Inflammatory macrophage (primary cell): ENCODE data around the gene TOMM34.

Experiments used
- DNase-seq, 2 donors: peaks; one replicate each; pipeline ENCODE4 v3.0.0-alpha.2; 2020 to 2022

The TOMM34 gene

DNA sequence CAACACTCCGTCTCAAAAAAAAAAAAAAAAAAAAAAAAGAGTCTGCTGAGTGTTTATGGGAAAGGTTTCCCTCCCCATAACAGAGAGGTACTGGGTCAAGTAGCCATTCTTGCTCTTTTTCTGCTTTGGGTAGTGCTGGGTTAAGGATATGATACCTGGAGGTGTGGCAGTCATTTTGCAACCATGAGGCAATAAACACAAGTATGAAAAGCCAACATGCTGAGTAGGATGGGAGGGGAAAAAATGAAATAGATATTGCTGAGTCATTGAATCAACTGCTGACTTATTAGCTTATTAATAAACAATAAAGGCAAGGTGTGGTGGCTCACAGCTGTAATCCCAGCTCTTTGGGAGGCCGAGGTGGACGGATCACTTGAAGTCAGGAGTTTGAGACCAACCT, 2.3 kb upstream of the TOMM34 start:
- DNase-seq, result no peak

DNA sequence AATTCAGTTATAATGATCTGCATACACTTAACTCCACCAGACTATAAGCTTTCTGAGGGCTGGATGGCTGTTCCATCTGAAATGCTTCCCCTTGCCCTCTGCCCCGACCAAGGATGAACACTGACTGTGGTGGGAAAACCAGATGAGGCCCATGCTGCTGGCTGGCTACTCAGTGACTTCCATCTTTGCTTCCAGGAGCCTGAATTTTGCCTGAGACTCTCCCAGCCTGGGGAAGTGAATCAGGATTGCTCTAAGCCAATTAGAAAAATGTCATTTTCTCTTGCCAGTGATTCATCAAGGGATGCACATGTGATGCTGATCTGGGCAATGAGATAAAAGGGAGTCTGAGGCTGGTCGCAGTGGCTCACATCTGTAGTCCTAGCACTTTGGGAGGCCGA, 1.7 kb upstream of the TOMM34 start:
- no peak for DNase-seq

DNA sequence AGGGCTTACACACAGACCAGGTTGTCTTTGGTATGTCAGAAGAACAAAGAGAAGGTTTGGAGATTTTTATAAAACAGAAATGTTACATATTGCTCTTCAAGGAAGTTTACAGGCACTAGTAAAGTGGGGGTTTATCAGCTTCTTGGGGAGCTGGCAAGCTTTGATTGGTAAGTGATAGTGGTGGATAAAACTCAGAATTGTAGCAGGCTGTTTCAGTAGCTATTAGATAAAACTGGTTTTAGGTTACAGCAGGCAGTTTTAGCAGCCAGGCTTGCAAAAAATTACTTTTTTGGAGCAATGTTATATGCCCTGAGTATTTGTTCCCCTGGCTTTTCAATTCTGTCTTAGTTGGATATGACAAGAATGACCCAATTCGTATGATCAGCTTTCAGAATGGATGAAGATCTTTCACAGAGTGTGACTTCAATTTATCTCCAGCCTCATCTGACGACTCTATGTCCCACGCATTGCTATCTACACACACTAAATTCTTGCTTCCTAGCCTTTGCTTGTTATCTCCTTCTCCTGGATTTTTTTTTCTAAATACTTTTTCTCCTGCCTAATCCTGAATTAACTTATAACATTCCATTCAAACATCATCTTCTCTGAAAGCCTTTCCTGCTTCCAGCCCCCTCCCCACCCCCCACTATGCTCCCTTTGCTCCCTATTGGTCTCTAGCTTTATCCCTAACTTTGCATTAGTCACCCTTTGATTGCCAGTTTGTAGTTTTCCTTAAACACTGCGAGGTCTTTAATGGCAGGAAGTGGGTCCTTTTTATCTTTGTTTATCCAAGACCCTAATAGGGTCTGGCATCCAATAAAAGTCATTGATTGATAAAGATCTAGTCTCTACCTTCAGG, 1.0 kb upstream of the TOMM34 start:
- no peak for DNase-seq

DNA sequence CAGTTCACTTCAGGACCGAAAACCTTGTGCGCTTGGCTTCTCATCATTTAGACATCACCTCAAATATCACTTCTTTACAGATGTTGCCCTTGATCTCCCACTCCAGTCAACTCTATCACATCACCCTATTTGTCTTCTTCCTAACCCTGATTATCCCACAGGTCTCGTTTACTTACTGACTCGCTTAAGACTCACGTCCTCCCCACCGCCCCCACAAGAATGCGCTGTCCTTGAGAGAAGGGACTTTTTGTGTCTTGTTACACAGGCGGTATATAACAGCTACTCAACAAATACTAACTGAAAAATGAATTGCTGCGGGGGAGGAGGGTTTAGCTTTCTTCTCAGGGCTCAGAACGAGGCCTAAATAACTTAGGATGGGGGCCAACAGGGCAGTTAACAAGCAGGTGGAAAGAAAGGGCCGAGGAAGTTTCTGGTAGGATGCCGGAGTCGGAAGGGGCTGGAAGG, 527 bp downstream of the TOMM34 start:
- DNase-seq, result peak; percentile 32 to 58

DNA sequence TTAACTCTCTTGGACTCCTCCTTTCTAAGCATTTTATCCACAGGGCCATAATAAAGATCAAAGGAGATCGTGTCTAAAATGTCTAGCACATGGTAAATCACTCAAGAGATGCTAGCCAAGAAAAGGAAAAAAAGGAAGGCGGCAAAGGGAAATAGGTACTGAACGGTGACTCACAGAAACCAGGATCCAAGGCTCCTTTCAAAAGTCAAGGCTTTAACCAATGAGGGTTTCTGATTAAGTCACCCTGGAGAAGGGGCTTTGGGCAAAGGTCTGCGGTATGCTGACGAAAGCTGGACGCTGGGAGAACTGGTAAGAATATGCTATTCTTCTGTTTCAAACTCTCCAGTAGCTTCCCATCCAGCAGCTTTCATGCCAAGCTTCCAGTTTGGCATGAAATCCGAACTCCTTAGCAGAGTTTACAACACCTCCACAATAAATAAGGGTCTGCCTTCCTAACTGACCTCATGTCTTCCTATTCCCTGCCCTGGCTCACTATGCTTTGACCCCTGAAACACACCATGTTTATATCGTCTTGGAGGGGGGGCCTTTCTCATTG, 1.0 kb downstream of the TOMM34 start:
- no peak for DNase-seq

DNA sequence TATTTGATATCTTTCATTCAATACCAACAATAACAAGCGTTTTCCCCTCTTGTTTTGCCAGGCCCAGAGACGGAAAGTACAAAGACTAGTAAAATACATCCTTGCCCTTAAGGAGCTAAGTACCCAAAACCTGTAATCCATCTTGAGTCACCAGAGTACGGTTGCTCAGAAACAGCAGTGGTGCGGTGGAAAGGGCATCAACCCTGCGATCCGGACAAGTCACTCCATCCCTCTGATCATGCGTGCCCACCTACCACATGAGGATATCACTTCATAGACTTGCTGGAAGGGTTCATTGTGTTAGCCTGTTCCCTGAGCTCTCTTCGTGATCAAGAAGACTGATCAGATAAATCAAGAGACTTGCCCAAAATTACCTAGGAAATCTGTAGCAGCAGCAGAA, 1.9 kb downstream of the TOMM34 start:
- DNase-seq, result no peak

DNA sequence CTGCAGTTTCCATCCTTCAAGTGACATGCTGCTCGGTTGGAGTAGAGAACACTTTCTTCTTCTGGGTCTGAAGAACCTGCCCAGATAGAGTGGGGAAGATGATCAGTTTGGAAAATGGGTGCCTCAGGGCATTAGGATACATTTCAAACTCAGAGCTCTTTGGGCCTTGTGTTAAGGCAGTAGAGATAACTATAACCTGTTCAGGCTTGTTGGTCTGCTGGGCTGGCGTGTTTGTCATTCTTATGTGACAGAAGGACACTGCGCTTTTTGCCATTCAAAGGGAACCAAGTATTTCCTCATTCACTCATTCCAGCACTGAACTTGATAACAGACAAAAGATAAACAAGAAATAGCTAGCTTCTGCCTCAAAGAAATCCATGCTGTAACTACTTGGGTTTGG, 3.8 kb downstream of the TOMM34 start:
- no peak for DNase-seq

DNA sequence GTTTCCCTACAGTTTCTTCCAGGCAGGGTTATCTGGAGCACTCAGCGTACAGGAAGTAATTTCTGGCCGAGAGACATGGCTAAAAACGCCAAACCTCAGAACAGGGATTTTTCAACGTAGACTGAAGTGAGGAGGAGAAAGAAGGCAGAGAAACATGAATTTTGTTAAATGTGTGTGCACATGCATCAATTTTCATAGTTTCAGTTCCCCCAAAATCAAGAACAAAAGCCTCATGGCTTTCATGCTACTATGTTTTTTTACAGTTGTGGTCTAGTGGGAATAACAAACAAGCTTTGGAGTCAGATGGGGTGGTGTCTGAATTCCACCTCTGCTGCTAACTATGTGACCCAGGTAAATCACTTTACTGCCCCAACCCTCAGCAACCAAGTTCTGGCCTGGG, 4.9 kb downstream of the TOMM34 start:
- no peak for DNase-seq

DNA sequence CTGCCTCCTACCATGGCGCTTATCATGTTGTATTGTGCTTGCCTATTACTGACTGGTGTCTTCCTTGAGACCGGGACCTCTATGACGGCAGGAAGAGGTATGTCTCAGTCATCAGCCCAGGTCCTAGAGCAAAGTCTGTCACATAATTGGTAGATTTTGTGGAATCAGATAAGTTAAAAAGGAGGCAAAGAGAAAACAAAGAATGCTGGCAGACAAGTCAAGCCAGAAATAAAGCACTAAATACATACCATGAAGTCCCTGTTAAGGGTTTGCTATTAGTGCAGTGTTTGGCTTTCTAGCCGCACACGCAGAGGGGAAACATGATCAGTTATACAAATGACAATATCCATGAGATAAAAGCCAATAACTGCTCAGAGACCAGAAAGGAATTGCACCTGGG, 6.0 kb downstream of the TOMM34 start:
- no peak for DNase-seq

DNA sequence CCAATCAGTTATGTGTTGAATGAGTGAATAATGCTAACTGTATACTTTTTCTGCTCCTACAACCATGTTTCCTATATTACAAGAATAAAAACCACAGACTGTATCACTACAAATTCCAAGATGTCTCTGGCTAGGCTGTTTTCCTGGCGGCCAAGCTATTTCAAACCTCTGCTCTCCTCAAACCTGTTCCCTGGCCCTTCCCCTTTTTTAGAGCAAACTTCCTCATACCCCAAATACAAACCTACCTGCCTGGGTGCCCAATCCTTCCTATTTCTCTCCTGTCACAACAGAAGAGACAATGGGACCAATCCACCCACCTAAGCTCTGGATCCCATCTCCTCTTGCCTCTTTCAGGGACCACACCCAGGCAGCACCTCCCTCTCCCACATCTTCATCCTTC, 7.5 kb downstream of the TOMM34 start:
- no peak for DNase-seq

DNA sequence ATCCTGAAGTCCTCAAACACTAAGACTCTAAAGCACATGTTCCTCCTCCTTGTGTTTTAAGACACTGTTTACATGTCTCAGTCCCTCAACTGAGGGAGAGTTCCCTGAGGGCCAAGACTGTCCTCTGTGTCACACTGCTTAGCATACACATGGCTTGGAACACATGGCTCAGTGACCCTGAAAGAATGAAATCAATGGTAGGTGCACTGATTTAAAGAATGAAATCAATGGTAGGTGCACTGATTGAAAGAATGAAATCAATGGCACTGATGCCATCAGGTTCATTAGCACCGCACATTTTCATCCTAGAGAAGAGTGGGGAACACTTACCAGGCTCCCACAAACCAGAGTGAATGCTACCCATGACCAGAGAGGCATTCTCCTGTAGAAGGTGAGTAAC, 9.8 kb downstream of the TOMM34 start:
- DNase-seq, result no peak

DNA sequence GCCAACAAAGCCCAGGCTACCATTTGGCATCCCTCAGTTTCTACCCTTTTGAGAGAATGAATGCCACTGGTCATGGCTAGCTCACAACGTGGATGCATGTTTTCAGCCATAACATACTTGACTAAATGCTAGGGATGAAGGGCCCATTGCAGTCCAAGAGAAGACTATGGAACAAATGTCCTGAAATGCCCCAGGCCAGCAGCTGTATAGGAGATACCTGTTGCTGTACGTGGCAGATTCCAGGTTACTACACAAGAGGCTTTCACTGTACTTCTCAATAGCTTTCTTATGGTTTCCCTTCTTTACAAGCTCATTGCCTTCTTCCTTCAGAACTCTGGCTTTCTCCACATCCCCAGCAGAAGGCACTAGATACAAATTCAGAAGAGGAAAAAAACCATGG, 11.7 kb downstream of the TOMM34 start:
- no peak for DNase-seq

DNA sequence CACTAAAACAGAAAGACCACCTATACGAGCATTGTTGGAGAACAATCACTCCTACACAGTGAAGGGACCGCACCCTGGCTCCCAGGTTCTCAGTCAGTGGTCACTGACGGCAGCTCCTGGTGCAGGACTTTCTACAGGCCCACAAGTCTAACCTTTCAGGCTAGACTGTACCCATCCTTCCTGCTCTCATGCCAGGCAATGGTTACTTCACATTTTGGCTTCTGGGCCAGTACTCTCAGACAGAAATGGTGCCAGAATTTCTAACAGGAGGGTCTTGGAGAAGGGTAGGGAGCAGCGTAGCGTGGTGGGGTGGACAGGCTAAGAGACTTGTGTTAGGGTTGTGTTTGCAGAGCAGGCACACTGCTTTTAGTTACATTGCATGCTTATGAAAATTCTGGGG, 12.1 kb downstream of the TOMM34 start:
- DNase-seq, result no peak

DNA sequence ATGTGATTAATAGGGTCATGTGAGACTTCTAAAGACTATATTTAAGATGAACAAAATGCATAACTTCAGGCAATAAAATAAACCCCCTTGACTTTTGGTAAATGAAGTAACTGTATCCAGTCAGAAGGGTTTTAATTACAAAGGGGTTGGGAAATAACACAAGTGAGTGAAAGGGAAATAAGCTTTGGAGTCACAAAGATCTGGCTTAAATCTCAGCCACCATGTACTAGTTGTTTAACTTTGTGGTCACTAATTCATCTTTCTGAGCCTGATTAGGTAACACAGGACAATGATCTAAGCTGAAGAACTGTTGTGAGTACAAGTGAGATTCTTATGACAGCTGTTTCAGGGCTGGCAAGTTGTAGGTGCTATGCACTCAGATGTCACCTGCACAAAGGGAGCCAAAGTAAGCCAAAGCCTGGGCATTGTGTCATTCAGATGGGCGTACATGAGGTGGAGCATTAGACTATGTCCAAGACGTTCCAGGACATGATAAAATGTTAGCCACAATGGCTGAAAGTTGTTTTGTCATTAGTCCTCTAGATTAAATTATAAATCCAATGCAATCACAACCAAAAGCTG, 13.8 kb downstream of the TOMM34 start:
- DNase-seq, result no peak

DNA sequence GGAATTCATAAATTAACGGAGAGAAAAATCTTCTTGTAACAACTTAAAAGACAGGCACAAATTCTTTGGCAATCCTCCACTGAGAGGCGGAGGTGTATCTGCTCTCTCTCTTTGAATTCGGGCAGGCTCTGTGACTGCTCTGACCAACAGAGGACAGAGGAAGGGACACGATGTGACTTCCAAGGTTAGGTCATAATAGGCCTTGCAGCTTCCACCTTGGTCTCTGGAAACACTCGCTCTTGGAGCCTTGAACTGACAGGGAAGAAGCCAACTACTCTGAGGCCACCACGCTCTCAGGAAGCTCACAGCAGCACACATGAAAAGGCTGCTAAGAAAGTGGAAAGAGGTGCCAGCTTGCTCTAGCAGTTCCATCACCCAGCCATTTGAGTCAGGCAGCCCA, 14.9 kb downstream of the TOMM34 start:
- DNase-seq, result no peak

DNA sequence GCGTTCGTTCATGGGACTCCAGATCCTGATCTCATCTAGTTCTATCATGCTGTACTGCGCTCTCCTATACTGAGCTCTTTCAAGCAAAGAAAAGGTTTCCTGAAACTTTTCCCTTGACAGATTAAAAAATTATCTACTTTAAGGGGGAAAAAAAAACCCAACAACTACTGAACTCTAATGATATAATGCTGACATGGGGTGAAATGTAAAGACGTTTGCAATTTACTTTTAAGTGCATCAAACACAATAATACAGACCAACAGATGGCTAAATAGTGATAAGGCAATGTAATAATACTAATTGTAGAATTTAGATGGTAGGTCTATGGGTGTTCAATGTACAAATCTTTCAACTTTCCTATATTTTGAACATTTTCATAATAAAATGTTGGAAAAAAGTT, 16.4 kb downstream of the TOMM34 start:
- no peak for DNase-seq

DNA sequence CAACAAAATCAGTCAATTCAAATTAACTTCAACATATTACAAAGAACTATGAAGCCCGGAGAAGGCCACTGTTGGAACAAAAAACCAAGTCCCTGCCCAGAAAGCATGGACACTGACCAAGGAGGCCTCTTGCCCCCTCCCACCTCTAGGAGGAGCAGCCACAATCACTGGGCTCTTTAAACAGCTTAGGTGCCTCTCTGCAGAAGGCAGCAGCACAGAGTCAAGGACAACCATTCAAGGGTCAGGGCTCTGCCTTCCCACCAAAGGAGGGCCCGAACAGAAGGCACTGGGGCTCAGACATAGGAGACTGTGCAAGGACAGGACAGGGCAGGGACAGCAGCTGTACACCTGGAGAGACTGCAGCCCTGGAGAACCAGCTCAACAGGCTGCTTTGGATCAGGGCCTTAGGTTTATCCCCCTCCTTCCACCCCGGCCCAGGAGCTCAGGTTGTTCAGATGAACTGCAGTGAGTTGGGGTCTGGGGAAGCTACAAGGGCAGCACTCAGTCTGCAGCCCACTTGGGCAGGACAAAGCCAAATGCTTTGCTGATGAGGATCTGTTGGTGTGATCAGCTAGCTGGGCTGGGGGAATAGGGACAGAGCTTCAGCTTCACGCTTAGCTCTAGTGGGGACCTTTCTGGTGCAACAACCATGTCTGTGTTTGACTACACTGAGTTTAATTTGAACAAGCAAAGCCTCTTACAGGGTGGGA, 17.8 kb downstream of the TOMM34 start:
- DNase-seq, result no peak

DNA sequence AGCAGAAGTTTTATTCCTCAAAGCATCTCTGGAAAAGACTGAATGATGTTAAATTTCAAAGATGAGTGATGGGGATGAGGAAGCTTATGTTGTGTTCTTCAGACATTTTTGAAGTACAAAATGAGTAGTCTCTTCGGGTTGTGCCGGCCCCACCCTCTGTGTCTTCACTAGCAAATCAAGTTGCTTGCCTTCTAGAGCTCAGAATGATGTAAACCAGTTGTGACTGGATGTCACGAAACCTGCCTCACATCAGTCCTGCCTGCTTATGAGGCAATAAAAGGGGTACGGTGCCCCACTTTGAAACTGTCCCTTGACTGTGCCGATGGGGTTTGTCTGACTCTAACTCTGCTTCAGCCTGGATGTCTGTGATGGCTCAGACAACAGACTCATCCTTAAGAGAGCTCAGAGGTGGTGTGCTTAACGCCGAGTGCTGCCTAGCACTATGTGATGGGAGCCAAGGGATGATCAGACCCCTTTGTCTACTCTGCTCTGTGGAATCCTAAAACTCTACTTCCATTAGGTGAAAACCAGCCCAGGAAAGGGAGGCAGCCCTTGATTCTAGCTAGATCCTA, 19.0 kb downstream of the TOMM34 start:
- no peak for DNase-seq

DNA sequence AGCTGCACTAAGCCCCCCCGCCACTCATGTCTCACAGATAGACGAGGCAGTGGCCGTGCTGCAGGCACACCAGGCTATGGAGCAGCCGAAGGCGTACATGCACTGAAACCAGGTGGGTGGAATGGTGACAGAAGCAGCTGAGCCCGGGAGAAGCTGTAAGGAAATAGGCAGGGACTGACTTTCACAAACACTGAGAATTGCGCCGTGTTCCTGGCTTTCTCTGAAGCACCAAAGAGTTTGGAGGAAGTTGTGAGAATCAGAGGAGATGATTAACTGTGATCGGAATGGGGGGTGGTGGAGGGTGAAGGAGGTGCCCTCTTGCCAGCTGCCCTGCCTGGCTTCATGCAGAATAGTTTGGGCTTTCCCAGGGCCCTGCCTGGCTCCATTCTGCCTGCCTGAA, 21.6 kb downstream of the TOMM34 start:
- no peak for DNase-seq

DNA sequence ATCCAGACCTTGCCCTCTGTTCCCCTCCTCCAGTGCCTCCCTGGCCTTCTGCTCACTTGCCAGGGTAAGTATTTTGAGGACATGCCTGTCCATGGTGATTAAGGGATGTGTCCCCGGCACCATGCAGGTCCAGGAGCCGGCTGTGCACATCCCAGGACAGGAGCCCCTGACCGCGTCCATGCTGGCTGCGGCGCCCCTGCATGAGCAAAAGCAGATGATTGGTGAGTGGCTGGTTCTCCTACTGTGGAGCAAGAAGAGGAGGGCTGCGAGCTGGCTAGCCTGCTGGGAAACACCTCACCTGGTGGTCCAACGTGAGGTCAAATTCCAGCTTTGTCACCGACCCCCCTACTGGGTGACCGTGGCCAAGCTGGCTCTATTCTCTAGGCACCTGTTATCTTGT, 23.7 kb downstream of the TOMM34 start:
- no peak for DNase-seq

DNA sequence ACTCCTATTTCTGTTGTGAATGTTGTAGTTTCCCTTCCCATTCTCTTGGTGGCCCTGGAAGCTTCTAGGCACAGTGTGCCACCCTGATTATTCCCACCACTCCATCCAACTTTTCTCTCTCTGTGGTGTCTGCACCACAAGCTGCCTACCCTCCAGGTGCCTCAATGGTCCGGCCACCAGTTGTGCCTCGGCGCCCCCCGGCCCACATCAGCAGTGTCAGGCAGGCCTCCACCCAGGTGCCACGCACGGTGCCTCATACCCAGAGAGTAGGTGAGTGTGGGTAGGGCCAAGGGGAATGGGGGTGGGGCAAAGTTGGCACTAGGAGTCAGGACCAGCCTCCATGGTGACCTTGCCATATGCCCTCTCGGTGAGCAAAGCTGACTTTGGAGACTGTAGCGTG, 27.3 kb downstream of the TOMM34 start:
- DNase-seq, result no peak

DNA sequence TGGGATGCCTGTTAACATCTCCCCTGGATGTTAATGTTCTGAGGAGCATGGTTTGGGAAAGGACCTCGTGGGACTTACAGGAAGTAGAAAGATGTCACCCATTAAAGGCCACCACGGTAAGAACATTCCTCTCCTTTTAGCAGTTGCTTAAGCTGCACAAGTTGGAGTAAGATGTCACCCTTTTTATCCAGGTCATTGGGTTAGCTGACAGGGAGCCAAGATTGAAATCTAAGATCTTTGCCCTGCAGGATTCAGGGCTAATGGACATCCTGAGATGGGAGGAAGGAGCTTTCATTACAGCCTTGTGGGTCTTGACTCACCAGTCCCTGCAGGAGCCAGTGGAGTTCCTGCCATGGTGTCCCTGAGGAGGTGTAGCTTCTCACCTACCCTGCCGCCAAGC, 28.3 kb downstream of the TOMM34 start:
- DNase-seq, result no peak

DNA sequence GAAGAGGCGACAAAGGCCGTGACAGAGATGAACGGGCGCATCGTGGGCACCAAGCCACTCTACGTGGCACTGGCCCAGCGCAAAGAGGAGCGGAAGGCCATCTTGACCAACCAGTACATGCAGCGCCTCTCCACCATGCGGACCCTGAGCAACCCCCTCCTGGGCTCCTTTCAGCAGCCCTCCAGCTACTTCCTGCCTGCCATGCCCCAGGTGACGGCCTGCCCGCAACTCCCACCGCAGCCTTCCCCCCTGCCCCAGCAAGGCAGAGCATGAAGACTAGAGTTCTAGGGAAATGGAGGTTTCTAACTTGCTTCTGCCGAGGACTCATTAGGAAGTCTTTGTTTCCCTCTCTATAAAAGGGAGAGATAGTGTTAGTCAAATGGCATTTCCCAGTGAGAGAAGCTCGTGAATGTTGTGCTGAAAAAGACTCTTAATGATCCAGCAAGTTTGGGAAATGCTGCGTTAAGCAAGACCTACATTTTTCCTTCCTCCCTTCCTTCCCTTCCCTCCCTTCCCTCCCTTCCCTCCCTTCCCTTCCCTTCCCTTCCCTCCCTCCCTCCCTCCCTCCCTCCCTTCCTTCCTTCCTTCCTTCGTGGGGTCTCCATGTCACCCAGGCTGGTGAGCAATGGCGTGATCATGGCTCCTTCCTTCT, 29.6 kb downstream of the TOMM34 start:
- no peak for DNase-seq
